Mesenchymal stem cell (in vitro differentiated cells and primary cell): ENCODE data around the gene ADISSP.

Experiments used
- DNase-seq: peaks from one replicate; pipeline ENCODE4 v3.0.0-alpha.2; 2013
- H2AFZ ChIP-seq: one replicate; pipeline ENCODE4 v1.6.1; 2013; ENCODE audit warnings: low read depth, mild to moderate bottlenecking, control low read depth, inconsistent platforms, low read length, moderate library complexity
- H2AK5ac ChIP-seq: 2 replicates; pipeline ENCODE4 v1.6.1; 2013; ENCODE audit warnings: low read length, moderate library complexity, mild to moderate bottlenecking, inconsistent platforms; ENCODE audit not compliant: severe bottlenecking
- H2BK120ac ChIP-seq: one replicate; pipeline ENCODE4 v1.6.1; 2013; ENCODE audit warnings: low read depth, mild to moderate bottlenecking, inconsistent platforms, low read length, moderate library complexity
- H2BK12ac ChIP-seq, 2 experiments: one replicate each; pipeline ENCODE4 v1.6.1; 2013; ENCODE audit warnings: inconsistent platforms in 2 of 2, low read length in 2 of 2, mild to moderate bottlenecking in 2 of 2, moderate library complexity in 2 of 2, control low read depth in 1 of 2
- H2BK15ac ChIP-seq: one replicate; pipeline ENCODE4 v1.6.1; 2013; ENCODE audit warnings: mild to moderate bottlenecking, low read depth, inconsistent platforms; ENCODE audit not compliant: poor library complexity, severe bottlenecking
- H2BK5ac ChIP-seq: 2 replicates; pipeline ENCODE4 v1.6.1; 2013; ENCODE audit warnings: low read depth, mild to moderate bottlenecking, low read length, control low read depth, inconsistent platforms; ENCODE audit not compliant: poor library complexity, severe bottlenecking
- H3K14ac ChIP-seq, 2 experiments: one replicate each; pipeline ENCODE4 v1.6.1; 2013; ENCODE audit warnings: inconsistent platforms in 2 of 2, low read length in 2 of 2, control low read depth in 1 of 2, mild to moderate bottlenecking in 1 of 2, moderate library complexity in 1 of 2
- H3K18ac ChIP-seq, 2 experiments: one replicate each; pipeline ENCODE4 v1.6.1; 2013; ENCODE audit warnings: inconsistent platforms in 2 of 2, low read length in 2 of 2, control low read depth in 1 of 2, low read depth in 1 of 2, mild to moderate bottlenecking in 1 of 2
- H3K23ac ChIP-seq, 2 experiments: one replicate each; pipeline ENCODE4 v1.6.1; 2013; ENCODE audit warnings: inconsistent platforms in 2 of 2, low read length in 2 of 2, mild to moderate bottlenecking in 2 of 2, moderate library complexity in 2 of 2, control low read depth in 1 of 2
- H3K27ac ChIP-seq: 2 replicates; pipeline ENCODE4 v1.5.1; 2013; ENCODE audit warnings: mild to moderate bottlenecking, moderate library complexity, low read length, control low read depth, inconsistent platforms; ENCODE audit not compliant: poor library complexity, severe bottlenecking
- H3K27me3 ChIP-seq, 2 experiments: 2 replicates each; pipeline versions ENCODE4 v1.6.1 to v1.7.0; 2013; ENCODE audit warnings: low read length in 2 of 2, mild to moderate bottlenecking in 2 of 2, moderate library complexity in 2 of 2, control low read depth in 1 of 2, inconsistent platforms in 1 of 2; ENCODE audit not compliant: control insufficient read depth in 1 of 2, insufficient read depth in 1 of 2
- H3K36me3 ChIP-seq, 2 experiments: 2 replicates each; pipeline versions ENCODE4 v1.6.1 to v1.7.0; 2013; ENCODE audit warnings: low read length in 2 of 2, control low read depth in 1 of 2, inconsistent platforms in 1 of 2, low read depth in 1 of 2, mild to moderate bottlenecking in 1 of 2; ENCODE audit not compliant: insufficient read depth in 2 of 2, control insufficient read depth in 1 of 2
- H3K4ac ChIP-seq, 2 experiments: one replicate each; pipeline ENCODE4 v1.6.1; 2013; ENCODE audit warnings: inconsistent platforms in 2 of 2, low read length in 2 of 2, mild to moderate bottlenecking in 2 of 2, moderate library complexity in 2 of 2, control low read depth in 1 of 2, low read depth in 1 of 2
- H3K4me1 ChIP-seq: 2 replicates; pipeline ENCODE4 v1.6.1; 2013; ENCODE audit warnings: low read depth, low read length, control low read depth; ENCODE audit not compliant: control insufficient read depth, insufficient read depth
- H3K4me2 ChIP-seq: 2 replicates; pipeline ENCODE4 v1.6.1; 2013; ENCODE audit warnings: low read length, mild to moderate bottlenecking, inconsistent platforms; ENCODE audit not compliant: poor library complexity, severe bottlenecking
- H3K4me3 ChIP-seq, 2 experiments: 2 replicates each; pipeline versions ENCODE4 v1.5.1 to v1.7.0; 2013; ENCODE audit warnings: low read length in 2 of 2, mild to moderate bottlenecking in 2 of 2, control low read depth in 1 of 2, low read depth in 1 of 2; ENCODE audit not compliant: insufficient read depth in 1 of 2
- H3K79me1 ChIP-seq: replicated peaks from 2 replicates; pipeline ENCODE4 v1.6.1; 2013; ENCODE audit warnings: mild to moderate bottlenecking, control low read depth, low read length, inconsistent platforms; ENCODE audit not compliant: poor library complexity, severe bottlenecking
- H3K9ac ChIP-seq: 2 replicates; pipeline ENCODE4 v1.7.0; 2013; ENCODE audit warnings: mild to moderate bottlenecking, low read length, moderate library complexity
- H3K9me3 ChIP-seq: 2 replicates; pipeline ENCODE4 v1.7.0; 2013; ENCODE audit warnings: mild to moderate bottlenecking, low read length; ENCODE audit not compliant: control insufficient read depth
- H4K8ac ChIP-seq: one replicate; pipeline ENCODE4 v1.6.1; 2013; ENCODE audit warnings: inconsistent platforms, mild to moderate bottlenecking, low read length, moderate library complexity
- H4K91ac ChIP-seq: one replicate; pipeline ENCODE4 v1.6.1; 2013; ENCODE audit warnings: mild to moderate bottlenecking, low read length, inconsistent platforms
- WGBS: methylation state at CpG from one replicate; pipeline ENCODE4 v1.1.7; 2013; ENCODE audit warnings: mixed read lengths; 5-methylcytosine and 5-hydroxymethylcytosine counted together

The ADISSP gene

GRCh38 chr20:3771552-3772058 lies 4.1 kb upstream of the ADISSP start:
- no peak overlapping the region for H2BK15ac ChIP-seq
- peaks cover 4% of the 10 kb centered on the region for H3K9me3 ChIP-seq

GRCh38 chr20:3768342-3769130 lies 983 bp upstream of the ADISSP start:
- Histone ChIP-seq H3K9me3 (no peaks in the 10 kb centered on the region), H3K36me3 (no peaks in the 10 kb centered on the region), H3K4ac (peak overlapping the region; percentile 64 to 91), H3K18ac (peak overlapping the region; percentile 83 to 85), H3K9ac (peak overlapping the region; percentile 93), H3K27me3 (no peaks in the 10 kb centered on the region), H2BK5ac (no peak overlapping the region), H4K8ac (peak overlapping the region; percentile 98), H2AFZ (peak overlapping the region; percentile 46), H2AK5ac (peak overlapping the region; percentile 68), H4K91ac (peak overlapping the region; percentile 97), H3K27ac (peak overlapping the region; percentile 84), H3K4me1 (peaks cover 19% of the 10 kb centered on the region), H3K79me1 (peaks cover 34% of the 10 kb centered on the region), H3K4me2 (peak overlapping the region; percentile 91), H3K23ac (peak overlapping the region in 1 of 2 experiments; percentile 27), H2BK15ac (peak overlapping the region; percentile 92), H2BK12ac (peak overlapping the region in 1 of 2 experiments; percentile 6), H3K4me3 (peak overlapping the region; percentile 69 to 90), H2BK120ac (peak overlapping the region; percentile 43), H3K14ac (no peak overlapping the region)
- WGBS, result under 1% methylated on average over 51 of the region's 51 CpGs
- peak; percentile 86 for DNase-seq

More at GRCh38 chr20:3771552-3772058, 4.1 kb upstream of the ADISSP start:
- Histone ChIP-seq H4K91ac (no peak overlapping the region), H3K79me1 (peaks cover 9% of the 10 kb centered on the region), H3K4me3 (no peak overlapping the region), H3K23ac (no peak overlapping the region), H3K4me2 (no peak overlapping the region), H3K27me3 (no peaks in the 10 kb centered on the region), H3K18ac (no peak overlapping the region), H3K14ac (no peak overlapping the region), H2BK120ac (no peak overlapping the region), H3K9ac (no peak overlapping the region), H2AK5ac (no peak overlapping the region), H2AFZ (no peak overlapping the region), H3K4ac (no peak overlapping the region), H2BK5ac (no peak overlapping the region), H2BK12ac (no peak overlapping the region), H4K8ac (no peak overlapping the region), H3K4me1 (peaks cover 15% of the 10 kb centered on the region), H3K36me3 (no peaks in the 10 kb centered on the region), H3K27ac (no peak overlapping the region)
- 80% methylated on average over 5 of the region's 7 CpGs for WGBS
- no peak for DNase-seq

- H3K18ac ChIP-seq, result peak overlapping the region in 1 of 2 experiments; percentile 46
- no peak overlapping the region for H2BK15ac ChIP-seq
- peaks cover 19% of the 10 kb centered on the region for H3K4me1 ChIP-seq
These were observed 485 bp downstream of the ADISSP start for GRCh38 chr20:3767110-3767426.

GRCh38 chr20:3766422-3767109 lies 987 bp downstream of the ADISSP start:
- H3K4me1 ChIP-seq, result peaks cover 19% of the 10 kb centered on the region
- no peak overlapping the region for H2AFZ ChIP-seq
- H3K4ac ChIP-seq, result no peak overlapping the region
- H4K91ac ChIP-seq, result peak overlapping the region; percentile 80
- peak overlapping the region; percentile 1 for H2AK5ac ChIP-seq
- no peak overlapping the region for H2BK5ac ChIP-seq
- peak overlapping the region; percentile 82 for H3K9ac ChIP-seq
- no peak overlapping the region for H3K27ac ChIP-seq
- H2BK15ac ChIP-seq, result no peak overlapping the region
- peak overlapping the region in 1 of 2 experiments; percentile 15 for H2BK12ac ChIP-seq
- peaks cover 34% of the 10 kb centered on the region for H3K79me1 ChIP-seq
- H3K27me3 ChIP-seq, result no peaks in the 10 kb centered on the region
- H3K36me3 ChIP-seq, result peaks cover 0 to 4% of the 10 kb centered on the region in 2 experiments
- H3K23ac ChIP-seq, result peak overlapping the region in 1 of 2 experiments; percentile 43
- H4K8ac ChIP-seq, result peak overlapping the region; percentile 20
- no peak for DNase-seq
- no peak overlapping the region for H2BK120ac ChIP-seq
- WGBS, result 49% methylated on average over 6 of the region's 9 CpGs
- peak overlapping the region; percentile 85 to 90 for H3K4me3 ChIP-seq
- no peak overlapping the region for H3K18ac ChIP-seq
- peak overlapping the region in 1 of 2 experiments; percentile 41 for H3K14ac ChIP-seq
- H3K4me2 ChIP-seq, result peak overlapping the region; percentile 99
- H3K9me3 ChIP-seq, result no peaks in the 10 kb centered on the region

More at GRCh38 chr20:3767110-3767426, 485 bp downstream of the ADISSP start:
- H3K9ac ChIP-seq, result peak overlapping the region; percentile 82
- peak overlapping the region; percentile 52 for H4K8ac ChIP-seq
- peak; percentile 12 for DNase-seq
- H3K4me2 ChIP-seq, result peak overlapping the region; percentile 99
- H3K9me3 ChIP-seq, result no peaks in the 10 kb centered on the region
- peak overlapping the region; percentile 89 for H3K14ac ChIP-seq
- peak overlapping the region in 1 of 2 experiments; percentile 29 for H3K23ac ChIP-seq
- no peaks in the 10 kb centered on the region for H3K36me3 ChIP-seq
- no peak overlapping the region for H3K27ac ChIP-seq
- peak overlapping the region; percentile 80 for H4K91ac ChIP-seq
- H2AK5ac ChIP-seq, result no peak overlapping the region
- H3K4ac ChIP-seq, result peak overlapping the region in 1 of 2 experiments; percentile 65
- H3K79me1 ChIP-seq, result peaks cover 34% of the 10 kb centered on the region
- no peak overlapping the region for H2BK120ac ChIP-seq
- no peak overlapping the region for H2BK5ac ChIP-seq
- WGBS, result 2% methylated on average over 13 of the region's 21 CpGs
- no peak overlapping the region for H2BK12ac ChIP-seq
- no peaks in the 10 kb centered on the region for H3K27me3 ChIP-seq
- H3K4me3 ChIP-seq, result peak overlapping the region; percentile 85 to 90
- peak overlapping the region; percentile 93 for H2AFZ ChIP-seq
